HepG2 (cell line): Measurements from ENCODE around the gene ZER1. TPM values are rescaled to one million over a fixed set of nuclear protein-coding genes. Genes with fewer than 3 reads are reported as not detected.

Experiments
- ATAC-seq: fragments of 200-7000 bp; cut with Tn5 transposase; 3 replicates; pipeline ENCODE4 v1.9.1; 2020; ENCODE audit warnings: mild to moderate bottlenecking, moderate library complexity
- BruUV-seq: library from RNA; stranded (reverse); fragments of 400-500 nt; replicated peaks from 2 replicates; lab custom pipeline; 2021; lab: Mats Ljungman, UMichigan
- CTCF ChIA-PET: fragments of 300-600 bp; formaldehyde crosslinking; extraction: SDS; loops from one replicate; lab custom pipeline; 2021; ENCODE audit warnings: low total read pairs, inconsistent platforms, low intra/inter-chr PET ratio; lab: Yijun Ruan, JAX
- POLR2A ChIA-PET: fragments of 350-600 bp; sonication (Branson Sonifier 250); formaldehyde crosslinking; loops from one replicate; lab custom pipeline; 2020; ENCODE audit warnings: antibody characterized with exemption, inconsistent platforms; lab: Yijun Ruan, JAX
- DNase-seq: peaks from one replicate; pipeline ENCODE4 v3.0.0-alpha.2; 2015; ENCODE audit warnings: low spot score
- FAIRE-seq: peaks from 3 replicates; lab custom pipeline; 2011; peaks lifted over from hg19 to GRCh38; lab: Jason Lieb, UNC
- H2AFZ ChIP-seq: one replicate; pipeline ENCODE4 v1.6.1; 2011; ENCODE audit warnings: low read length, inconsistent platforms
- H3K27ac ChIP-seq: fragments of 300-600 bp; 3 replicates; pipeline ENCODE4 v1.8.0; 2011; ENCODE audit warnings: mixed run types, mild to moderate bottlenecking, mixed read lengths, low read length, inconsistent platforms; ENCODE audit not compliant: insufficient read depth; ENCODE audit errors: extremely low read length
- H3K27me3 ChIP-seq, 2 experiments: fragments of 200-600 bp in 1 of 2; 2 replicates in 1 of 2; 3 replicates in 1 of 2; pipeline versions ENCODE4 v1.6.0 to v1.8.0; 2011; ENCODE audit warnings: low read length in 2 of 2, mild to moderate bottlenecking in 2 of 2, moderate library complexity in 2 of 2, inconsistent platforms in 1 of 2; ENCODE audit not compliant: insufficient read depth in 2 of 2, control insufficient read depth in 1 of 2
- H3K36me3 ChIP-seq, 2 experiments: fragments of 200-600 bp in 1 of 2; replicated peaks in 1 of 2; 2 replicates in 1 of 2; 3 replicates in 1 of 2; pipeline versions ENCODE4 v1.5.1 to v1.8.0; 2011; ENCODE audit warnings: low read length in 2 of 2, inconsistent platforms in 1 of 2; ENCODE audit not compliant: insufficient read depth in 2 of 2, control insufficient read depth in 1 of 2
- H3K4me1 ChIP-seq: 2 replicates; pipeline ENCODE4 v1.5.1; 2012; ENCODE audit warnings: low read length, inconsistent platforms; ENCODE audit not compliant: insufficient read depth
- H3K4me2 ChIP-seq: 2 replicates; pipeline ENCODE4 v1.6.0; 2011; ENCODE audit warnings: low read depth, low read length, inconsistent platforms
- H3K4me3 ChIP-seq, 3 experiments: fragments of 200-600 bp in 1 of 3; sonication (generic), shearing (Covaris generic) in 1 of 3; replicated peaks in 1 of 3; 2 replicates each; pipeline ENCODE4 v1.5.1; 2011 to 2016; ENCODE audit warnings: low read length in 3 of 3, inconsistent platforms in 2 of 3, low read depth in 2 of 3, mild to moderate bottlenecking in 2 of 3, control low read depth in 1 of 3, mixed read lengths in 1 of 3; ENCODE audit not compliant: insufficient read depth in 1 of 3
- H3K79me2 ChIP-seq: one replicate; pipeline ENCODE4 v1.6.1; 2011; ENCODE audit warnings: low read length, inconsistent platforms; ENCODE audit not compliant: insufficient read depth
- H3K9ac ChIP-seq: 2 replicates; pipeline ENCODE4 v1.6.0; 2011; ENCODE audit warnings: mild to moderate bottlenecking, low read depth, low read length, inconsistent platforms; ENCODE audit not compliant: insufficient read depth
- H3K9me3 ChIP-seq: 2 replicates; pipeline ENCODE4 v1.5.1; 2012; ENCODE audit warnings: mild to moderate bottlenecking, low read length
- H4K20me1 ChIP-seq: 2 replicates; pipeline ENCODE4 v1.6.0; 2011; ENCODE audit warnings: inconsistent platforms, mild to moderate bottlenecking, low read length, moderate library complexity; ENCODE audit not compliant: insufficient read depth
- CHD4 ChIP-seq: fragments of 200-600 bp; sonication (generic); IDR thresholded peaks from 2 replicates; pipeline ENCODE4 v1.7.0; 2017; ENCODE audit warnings: mild to moderate bottlenecking, low read length, borderline replicate concordance
- NFYB ChIP-seq: sonication (generic); formaldehyde crosslinking; IDR thresholded peaks from 2 replicates; pipeline ENCODE4 v1.4.0; 2020; ENCODE audit warnings: missing genetic modification reagents
- TAF15 ChIP-seq: fragments of 200-400 bp; formaldehyde crosslinking; IDR thresholded peaks from one replicate; pipeline ENCODE4 v1.6.1; 2018; ENCODE audit warnings: mild to moderate bottlenecking, low read depth, low read length; ENCODE audit not compliant: poor library complexity, severe bottlenecking
- ZEB1 ChIP-seq: IDR thresholded peaks from 2 replicates; pipeline ENCODE4 v1.6.1; 2012; ENCODE audit warnings: mild to moderate bottlenecking, low read depth, inconsistent platforms; ENCODE audit not compliant: insufficient replicate concordance
- ZNF264 ChIP-seq: sonication (generic); formaldehyde crosslinking; IDR thresholded peaks from 2 replicates; pipeline ENCODE4 v1.4.0; 2020; ENCODE audit warnings: missing genetic modification reagents
- ZNF496 ChIP-seq: sonication (generic); formaldehyde crosslinking; IDR thresholded peaks from 2 replicates; pipeline ENCODE4 v1.8.1; 2023; ENCODE audit warnings: mild to moderate bottlenecking, moderate library complexity, missing genetic modification reagents; ENCODE audit not compliant: insufficient replicate concordance
- ZNF772 ChIP-seq: sonication (generic); formaldehyde crosslinking; IDR thresholded peaks from 2 replicates; pipeline ENCODE4 v1.5.0; 2020; ENCODE audit warnings: mild to moderate bottlenecking, missing genetic modification reagents
- ZNF879 ChIP-seq: sonication (generic); formaldehyde crosslinking; IDR thresholded peaks from 2 replicates; pipeline ENCODE4 v1.8.1; 2023; ENCODE audit warnings: missing genetic modification reagents
- WGBS: methylation state at CpG from one replicate; pipeline ENCODE4 v1.1.6; 2017; ENCODE audit warnings: low lambda C conversion rate; 5-methylcytosine and 5-hydroxymethylcytosine counted together
- in situ Hi-C: cut with HindIII; loops from 2 replicates; pipeline ENCODE4 v1.10.0; 2017; ENCODE audit warnings: low pct_unique_long_range_greater_than_20kb; ENCODE audit not compliant: extremely low pct_ligation_motif_present
- intact Hi-C: fragments of 100-400 bp; cut with micrococcal nuclease; formaldehyde crosslinking; loops from one replicate; pipeline ENCODE4 v1.10.0; 2022; ENCODE audit not compliant: unreplicated experiment
- polyA plus RNA-seq, 8 experiments: library from polyadenylated mRNA; depleted of rRNA in 3 of 8; stranded (reverse) in 7 of 8; unstranded in 1 of 8; fragments of >200 nt; fragmentation: Illumina TruSeq in 4 of 8; extraction: Trizol in 4 of 8; gene quantifications; 2 replicates each; pipeline versions ENCODE4 v1.2.1 to v1.2.3, GENCODE V29; 2011 to 2016; ENCODE audit warnings: low read depth in 4 of 8, missing spikeins in 1 of 8, mixed read lengths in 1 of 8; ENCODE audit not compliant: insufficient read depth in 1 of 8
- total RNA-seq, 5 experiments: library from RNA; depleted of rRNA; stranded (reverse); fragments of >200 nt; fragmentation: Illumina TruSeq; extraction: Trizol; gene quantifications; 2 replicates each; pipeline ENCODE4 v1.2.3, GENCODE V29; 2016; ENCODE audit warnings: low read depth in 1 of 5
- TF ChIP-seq, protein P1 (sequence below): sonication (generic); formaldehyde crosslinking; IDR thresholded peaks from 2 replicates; pipeline ENCODE4 v1.4.0; 2020; ENCODE audit warnings: missing genetic modification reagents
- TF ChIP-seq, protein P2 (sequence below): sonication (generic); formaldehyde crosslinking; IDR thresholded peaks from 2 replicates; pipeline ENCODE4 v1.5.1; 2020; ENCODE audit warnings: mild to moderate bottlenecking, moderate library complexity, missing genetic modification reagents
- TF ChIP-seq, protein P3 (sequence below): sonication (generic); formaldehyde crosslinking; IDR thresholded peaks from 2 replicates; pipeline ENCODE4 v1.5.1; 2020; ENCODE audit warnings: missing genetic modification reagents, mild to moderate bottlenecking, borderline replicate concordance
- TF ChIP-seq, protein P4 (sequence below): sonication (generic); formaldehyde crosslinking; conservative IDR thresholded peaks from 2 replicates; pipeline ENCODE4 v1.8.0; 2022; ENCODE audit warnings: mild to moderate bottlenecking, moderate library complexity, missing genetic modification reagents

ZER1 gene
- total and polyA plus RNA-seq, 2 of the 13 experiments (the other 11 are each of a cell fraction or from before 2014, with no cell fraction given): 7.7 to 40.0 TPM

DNA sequence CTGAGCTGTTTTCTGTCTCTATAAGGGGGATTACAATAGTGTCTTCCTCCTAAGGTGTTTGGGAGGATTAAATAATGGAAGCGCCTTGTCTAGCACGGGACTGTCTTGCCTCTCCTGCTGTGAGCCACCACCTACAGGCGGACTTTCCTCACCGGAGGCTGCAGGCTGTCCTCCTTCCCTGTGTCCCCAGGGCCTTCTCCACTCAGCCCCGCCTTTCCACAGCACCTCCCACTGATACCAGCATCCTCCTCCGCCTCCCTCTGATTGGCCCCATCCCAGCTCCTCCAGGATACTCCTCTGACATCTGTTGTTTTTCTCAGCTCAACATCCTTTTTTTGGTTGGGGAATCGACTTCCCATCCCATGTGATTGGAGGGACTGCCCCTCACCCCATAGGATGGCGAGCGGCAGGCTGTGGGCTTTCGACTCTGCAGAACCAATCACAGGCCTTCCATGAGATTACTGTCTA, 46.9 kb downstream of the ZER1 start (continued):
- TF ChIP-seq, protein P1, sequence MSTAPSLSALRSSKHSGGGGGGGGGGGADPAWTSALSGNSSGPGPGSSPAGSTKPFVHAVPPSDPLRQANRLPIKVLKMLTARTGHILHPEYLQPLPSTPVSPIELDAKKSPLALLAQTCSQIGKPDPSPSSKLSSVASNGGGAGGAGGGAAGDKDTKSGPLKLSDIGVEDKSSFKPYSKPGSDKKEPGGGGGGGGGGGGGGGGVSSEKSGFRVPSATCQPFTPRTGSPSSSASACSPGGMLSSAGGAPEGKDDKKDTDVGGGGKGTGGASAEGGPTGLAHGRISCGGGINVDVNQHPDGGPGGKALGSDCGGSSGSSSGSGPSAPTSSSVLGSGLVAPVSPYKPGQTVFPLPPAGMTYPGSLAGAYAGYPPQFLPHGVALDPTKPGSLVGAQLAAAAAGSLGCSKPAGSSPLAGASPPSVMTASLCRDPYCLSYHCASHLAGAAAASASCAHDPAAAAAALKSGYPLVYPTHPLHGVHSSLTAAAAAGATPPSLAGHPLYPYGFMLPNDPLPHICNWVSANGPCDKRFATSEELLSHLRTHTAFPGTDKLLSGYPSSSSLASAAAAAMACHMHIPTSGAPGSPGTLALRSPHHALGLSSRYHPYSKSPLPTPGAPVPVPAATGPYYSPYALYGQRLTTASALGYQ (CRISPR knock-in tag): no peak
- peak; percentile 15 for TF ChIP-seq CHD4
- no peak for TF ChIP-seq ZNF496
- TF ChIP-seq NFYB (CRISPR knock-in tag): peak; percentile 29; the same call in 1 of the 2 replicates
- TF ChIP-seq ZEB1: no peak
- no peak for TF ChIP-seq ZNF879 (CRISPR knock-in tag)

DNA sequence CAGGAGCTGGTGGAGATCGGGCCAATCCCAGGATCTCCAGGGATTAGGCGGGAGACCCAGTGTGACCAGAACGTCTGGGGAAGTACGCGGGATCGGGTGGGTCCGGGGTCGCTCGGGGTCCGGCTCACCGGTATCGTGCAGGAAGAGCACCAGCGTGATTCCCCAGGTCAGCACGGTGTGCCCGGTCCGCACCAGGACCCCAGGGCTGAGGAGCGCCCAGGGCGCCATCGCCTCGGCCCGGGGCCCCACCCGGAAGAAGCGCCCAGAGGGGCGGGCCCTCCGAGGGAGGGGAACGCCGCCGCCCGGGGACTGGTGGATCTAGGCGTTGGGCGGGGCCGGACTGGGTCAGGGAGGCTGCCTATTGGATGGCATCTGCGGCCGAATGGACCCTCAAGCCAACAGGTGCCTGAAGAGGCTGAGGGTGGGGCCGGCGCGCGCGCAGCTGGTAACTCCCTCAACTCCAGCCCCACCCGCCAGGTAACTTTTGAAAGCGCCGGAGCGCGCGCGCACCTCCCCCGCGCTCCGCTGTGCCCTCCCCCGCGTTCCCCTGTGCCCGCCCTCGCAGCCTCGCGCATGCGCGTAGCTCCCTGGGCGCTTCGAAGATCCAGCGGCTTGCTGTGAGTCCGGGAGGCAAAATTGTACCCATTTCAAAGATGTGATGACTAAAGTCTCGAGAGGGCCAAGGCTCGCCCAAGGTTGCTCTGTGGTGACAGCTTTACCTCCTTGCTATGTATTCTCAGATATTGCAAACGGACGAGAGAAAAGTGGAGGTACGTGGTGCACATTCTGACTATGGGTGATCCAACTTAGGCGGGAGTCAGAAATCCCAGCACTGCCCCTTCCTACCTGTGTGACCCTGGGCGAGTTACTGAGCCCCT, 47.6 kb downstream of the ZER1 start, which contains the start of gene ZDHHC12:
Gene ZDHHC12 (minus strand): TSS at position 262 of the 878 bp plus-strand sequence. CDS start 34 bp downstream, at position 228.
- no peak within 1 kb of the TSS for H2AFZ ChIP-seq
- FAIRE-seq (peak; percentile 84), ATAC-seq (peak; percentile 95), DNase-seq (peak; percentile 97)
- no peaks in the 10 kb centered on the region for H3K27me3 ChIP-seq
- POLR2A ChIA-PET: interaction anchor here (0.6 to 3.3 kb wide), 14 partner anchors 9 to 835 kb away, joined by 3 to 20 read pairs (median 4); partner anchors contain the start of genes DYNC2I2, ENDOG and SPOUT1
- H3K4me2 ChIP-seq: peak within 1 kb of the TSS; percentile 89
- in situ Hi-C loops (no loop called here), intact Hi-C loops (no loop called here)
- H3K27ac ChIP-seq: peak within 1 kb of the TSS; percentile 34
- H3K79me2 ChIP-seq: peaks cover 7% of the 10 kb centered on the region
- peak within 1 kb of the TSS; percentile 76 for H3K9ac ChIP-seq
- no peaks in the 10 kb centered on the region for H4K20me1 ChIP-seq
- no TSS peak for BruUV-seq
- CTCF ChIA-PET: no interaction called here
- H3K9me3 ChIP-seq: no peaks in the 10 kb centered on the region
- peaks cover 38% of the 10 kb centered on the region for H3K4me1 ChIP-seq
- peak within 1 kb of the TSS; percentile 70 to 88 (median 74) for H3K4me3 ChIP-seq
- 0% methylated on average over 4 of the region's 68 CpGs for WGBS
- H3K36me3 ChIP-seq: no peaks in the 10 kb centered on the region; a peak in 1 of 5 replicates
- TF ChIP-seq TAF15: peak; percentile 74
- TF ChIP-seq, protein P2, sequence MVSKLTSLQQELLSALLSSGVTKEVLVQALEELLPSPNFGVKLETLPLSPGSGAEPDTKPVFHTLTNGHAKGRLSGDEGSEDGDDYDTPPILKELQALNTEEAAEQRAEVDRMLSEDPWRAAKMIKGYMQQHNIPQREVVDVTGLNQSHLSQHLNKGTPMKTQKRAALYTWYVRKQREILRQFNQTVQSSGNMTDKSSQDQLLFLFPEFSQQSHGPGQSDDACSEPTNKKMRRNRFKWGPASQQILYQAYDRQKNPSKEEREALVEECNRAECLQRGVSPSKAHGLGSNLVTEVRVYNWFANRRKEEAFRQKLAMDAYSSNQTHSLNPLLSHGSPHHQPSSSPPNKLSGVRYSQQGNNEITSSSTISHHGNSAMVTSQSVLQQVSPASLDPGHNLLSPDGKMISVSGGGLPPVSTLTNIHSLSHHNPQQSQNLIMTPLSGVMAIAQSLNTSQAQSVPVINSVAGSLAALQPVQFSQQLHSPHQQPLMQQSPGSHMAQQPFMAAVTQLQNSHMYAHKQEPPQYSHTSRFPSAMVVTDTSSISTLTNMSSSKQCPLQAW (CRISPR knock-in tag): peak; percentile 56; the same call in 1 of the 2 replicates
- TF ChIP-seq ZNF264: peak; percentile 81; the same call in 1 of the 2 replicates
- TF ChIP-seq, protein P3, sequence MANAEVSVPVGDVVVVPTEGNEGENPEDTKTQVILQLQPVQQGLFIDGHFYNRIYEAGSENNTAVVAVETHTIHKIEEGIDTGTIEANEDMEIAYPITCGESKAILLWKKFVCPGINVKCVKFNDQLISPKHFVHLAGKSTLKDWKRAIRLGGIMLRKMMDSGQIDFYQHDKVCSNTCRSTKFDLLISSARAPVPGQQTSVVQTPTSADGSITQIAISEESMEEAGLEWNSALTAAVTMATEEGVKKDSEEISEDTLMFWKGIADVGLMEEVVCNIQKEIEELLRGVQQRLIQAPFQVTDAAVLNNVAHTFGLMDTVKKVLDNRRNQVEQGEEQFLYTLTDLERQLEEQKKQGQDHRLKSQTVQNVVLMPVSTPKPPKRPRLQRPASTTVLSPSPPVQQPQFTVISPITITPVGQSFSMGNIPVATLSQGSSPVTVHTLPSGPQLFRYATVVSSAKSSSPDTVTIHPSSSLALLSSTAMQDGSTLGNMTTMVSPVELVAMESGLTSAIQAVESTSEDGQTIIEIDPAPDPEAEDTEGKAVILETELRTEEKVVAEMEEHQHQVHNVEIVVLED (CRISPR knock-in tag): peak; percentile 74; the same call in 1 of the 2 replicates
- TF ChIP-seq, protein P4, sequence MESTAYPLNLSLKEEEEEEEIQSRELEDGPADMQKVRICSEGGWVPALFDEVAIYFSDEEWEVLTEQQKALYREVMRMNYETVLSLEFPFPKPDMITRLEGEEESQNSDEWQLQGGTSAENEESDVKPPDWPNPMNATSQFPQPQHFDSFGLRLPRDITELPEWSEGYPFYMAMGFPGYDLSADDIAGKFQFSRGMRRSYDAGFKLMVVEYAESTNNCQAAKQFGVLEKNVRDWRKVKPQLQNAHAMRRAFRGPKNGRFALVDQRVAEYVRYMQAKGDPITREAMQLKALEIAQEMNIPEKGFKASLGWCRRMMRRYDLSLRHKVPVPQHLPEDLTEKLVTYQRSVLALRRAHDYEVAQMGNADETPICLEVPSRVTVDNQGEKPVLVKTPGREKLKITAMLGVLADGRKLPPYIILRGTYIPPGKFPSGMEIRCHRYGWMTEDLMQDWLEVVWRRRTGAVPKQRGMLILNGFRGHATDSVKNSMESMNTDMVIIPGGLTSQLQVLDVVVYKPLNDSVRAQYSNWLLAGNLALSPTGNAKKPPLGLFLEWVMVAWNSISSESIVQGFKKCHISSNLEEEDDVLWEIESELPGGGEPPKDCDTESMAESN (CRISPR knock-in tag): 0 out of 2 replicates have a peak, but pooled peaks have one; percentile 29
- TF ChIP-seq ZNF772 (CRISPR knock-in tag): peak; percentile 20; the same call in 1 of the 2 replicates
